Activated CD4-positive, alpha-beta T cell treated with anti-CD3 and anti-CD28 coated beads, Interleukin-2, amount 10 ng/mL, durations not matched to agents 24 days and 14 days (primary cell): ENCODE data around the gene PCSK9. TPM values are rescaled to one million over a fixed set of nuclear protein-coding genes. Genes with fewer than 3 reads are reported as not detected.
"Not testable (repeated sequence)": the region's sequence is repeated elsewhere in the genome, so short reads cannot be mapped to it uniquely, and the experiment has no call there.

Experiments
- DNase-seq: peaks from one replicate; pipeline ENCODE4 v3.0.0; 2022
- H3K27ac Mint-ChIP-seq: one replicate; pipeline ENCODE4 v1.8.0; 2022; ENCODE audit warnings: mild to moderate bottlenecking, mixed read lengths
- H3K27me3 Mint-ChIP-seq: one replicate; pipeline ENCODE4 v1.8.0; 2022; ENCODE audit warnings: mixed read lengths
- H3K36me3 Mint-ChIP-seq: one replicate; pipeline ENCODE4 v1.8.0; 2022; ENCODE audit warnings: low read depth, mild to moderate bottlenecking, mixed read lengths
- H3K4me1 Mint-ChIP-seq: one replicate; pipeline ENCODE4 v1.8.0; 2021; ENCODE audit warnings: mixed read lengths
- H3K4me3 Mint-ChIP-seq: one replicate; pipeline ENCODE4 v1.8.0; 2022; ENCODE audit warnings: mild to moderate bottlenecking, moderate library complexity, mixed read lengths
- H3K9me3 Mint-ChIP-seq: one replicate; pipeline ENCODE4 v1.8.0; 2021; ENCODE audit warnings: mixed read lengths
- intact Hi-C: fragments of 100-400 bp; cut with micrococcal nuclease; formaldehyde crosslinking; loops from one replicate; pipeline ENCODE4 v1.15.1; 2023
- total RNA-seq: library from RNA; stranded (reverse); gene quantifications from 2 replicates; pipeline ENCODE4 v1.2.3, GENCODE V29; 2022

PCSK9 gene
- total RNA-seq, 1 donor from 2014 or later, result not detected

- H3K27ac Mint-ChIP-seq, result no peak overlapping the region
- no peaks in the 10 kb centered on the region for H3K9me3 Mint-ChIP-seq
- H3K36me3 Mint-ChIP-seq, result peaks cover 60% of the 10 kb centered on the region
Observed at GRCh38 chr1:55079651-55080050, 40.3 kb downstream of the PCSK9 start.

GRCh38 chr1:55081188-55081904, 42.0 kb downstream of the PCSK9 start:
- Mint-ChIP-seq H3K9me3 (no peaks in the 10 kb centered on the region), H3K36me3 (peaks cover 59% of the 10 kb centered on the region), H3K4me1 (no peaks in the 10 kb centered on the region), H3K27me3 (no peaks in the 10 kb centered on the region), H3K27ac (no peak overlapping the region), H3K4me3 (no peak overlapping the region)
- DNase-seq, result no peak
- intact Hi-C loops, result no loop called here

More at GRCh38 chr1:55079651-55080050, 40.3 kb downstream of the PCSK9 start:
- no peak for DNase-seq
- H3K4me1 Mint-ChIP-seq, result no peaks in the 10 kb centered on the region
- intact Hi-C loops, result no loop called here
- no peak overlapping the region for H3K4me3 Mint-ChIP-seq
- no peaks in the 10 kb centered on the region for H3K27me3 Mint-ChIP-seq

- Mint-ChIP-seq H3K9me3 (no peaks in the 10 kb centered on the region), H3K27me3 (no peaks in the 10 kb centered on the region), H3K4me3 (no peak overlapping the region), H3K4me1 (no peaks in the 10 kb centered on the region), H3K27ac (no peak overlapping the region), H3K36me3 (peaks cover 55% of the 10 kb centered on the region)
- DNase-seq, result no peak
- intact Hi-C loops, result no loop called here
Observed at GRCh38 chr1:55081905-55082296, 42.6 kb downstream of the PCSK9 start.

GRCh38 chr1:55084257-55084656, 44.9 kb downstream of the PCSK9 start:
- Mint-ChIP-seq H3K27me3 (no peaks in the 10 kb centered on the region), H3K36me3 (peaks cover 62% of the 10 kb centered on the region), H3K9me3 (no peaks in the 10 kb centered on the region), H3K27ac (no peak overlapping the region), H3K4me3 (no peak overlapping the region), H3K4me1 (peaks cover 7% of the 10 kb centered on the region)
- intact Hi-C loops, result no loop called here
- no peak for DNase-seq

- H3K4me1 Mint-ChIP-seq, result peaks cover 7% of the 10 kb centered on the region
- intact Hi-C loops, result no loop called here
- no peaks in the 10 kb centered on the region for H3K9me3 Mint-ChIP-seq
- no peaks in the 10 kb centered on the region for H3K27me3 Mint-ChIP-seq
- no peak for DNase-seq
- no peak overlapping the region for H3K4me3 Mint-ChIP-seq
- peaks cover 70% of the 10 kb centered on the region for H3K36me3 Mint-ChIP-seq
- no peak overlapping the region for H3K27ac Mint-ChIP-seq
Observed at GRCh38 chr1:55087439-55087838, 48.1 kb downstream of the PCSK9 start.

- H3K36me3 Mint-ChIP-seq, result peaks cover 69% of the 10 kb centered on the region
- H3K27me3 Mint-ChIP-seq, result no peaks in the 10 kb centered on the region
- peak; percentile 51 for DNase-seq
- peaks cover 7% of the 10 kb centered on the region for H3K4me1 Mint-ChIP-seq
- no peak overlapping the region for H3K4me3 Mint-ChIP-seq
- H3K27ac Mint-ChIP-seq, result peak overlapping the region; percentile 25
- intact Hi-C loops, result no loop called here
- H3K9me3 Mint-ChIP-seq, result no peaks in the 10 kb centered on the region
Observed at GRCh38 chr1:55088413-55088812, 49.1 kb downstream of the PCSK9 start.

- no peak for DNase-seq
- Mint-ChIP-seq H3K27ac (no peak overlapping the region), H3K4me3 (no peak overlapping the region), H3K36me3 (peaks cover 69% of the 10 kb centered on the region), H3K27me3 (no peaks in the 10 kb centered on the region), H3K9me3 (no peaks in the 10 kb centered on the region), H3K4me1 (peaks cover 7% of the 10 kb centered on the region)
- intact Hi-C loops, result no loop called here
Observed at GRCh38 chr1:55089683-55090082, 50.3 kb downstream of the PCSK9 start.

- Mint-ChIP-seq H3K36me3 (peaks cover 75% of the 10 kb centered on the region), H3K27ac (no peak overlapping the region), H3K4me3 (no peak overlapping the region), H3K4me1 (peaks cover 9% of the 10 kb centered on the region), H3K9me3 (no peaks in the 10 kb centered on the region), H3K27me3 (no peaks in the 10 kb centered on the region)
- DNase-seq, result no peak
- intact Hi-C loops, result no loop called here
Observed at GRCh38 chr1:55092475-55092874, 53.1 kb downstream of the PCSK9 start.

GRCh38 chr1:55095095-55095494, 55.7 kb downstream of the PCSK9 start:
- Mint-ChIP-seq H3K36me3 (peaks cover 71% of the 10 kb centered on the region), H3K27ac (no peak overlapping the region), H3K4me3 (no peak overlapping the region), H3K4me1 (peaks cover 2% of the 10 kb centered on the region), H3K27me3 (no peaks in the 10 kb centered on the region), H3K9me3 (no peaks in the 10 kb centered on the region)
- no peak for DNase-seq
- intact Hi-C loops, result no loop called here

GRCh38 chr1:55103891-55104290, 64.5 kb downstream of the PCSK9 start:
- Mint-ChIP-seq H3K9me3 (no peaks in the 10 kb centered on the region), H3K36me3 (peaks cover 60% of the 10 kb centered on the region), H3K4me1 (no peaks in the 10 kb centered on the region), H3K27me3 (no peaks in the 10 kb centered on the region), H3K4me3 (no peak overlapping the region), H3K27ac (no peak overlapping the region)
- DNase-seq, result no peak
- intact Hi-C loops, result no loop called here

GRCh38 chr1:55107101-55107500, 67.8 kb downstream of the PCSK9 start:
- intact Hi-C loops, result no loop called here
- Mint-ChIP-seq H3K4me1 (no peaks in the 10 kb centered on the region), H3K36me3 (peaks cover 55% of the 10 kb centered on the region), H3K27ac (no peak overlapping the region), H3K27me3 (no peaks in the 10 kb centered on the region), H3K4me3 (no peak overlapping the region), H3K9me3 (peaks cover under 1% of the 10 kb centered on the region)
- no peak for DNase-seq

GRCh38 chr1:55109005-55109404, 69.7 kb downstream of the PCSK9 start:
- intact Hi-C loops, result not testable (repeated sequence)

More at GRCh38 chr1:55109005-55109404, 69.7 kb downstream of the PCSK9 start:
- Mint-ChIP-seq H3K9me3 (peaks cover 17% of the 10 kb centered on the region), H3K36me3 (peaks cover 61% of the 10 kb centered on the region)
- not testable (repeated sequence) for H3K27me3 Mint-ChIP-seq, H3K4me1 Mint-ChIP-seq, H3K4me3 Mint-ChIP-seq, DNase-seq, H3K27ac Mint-ChIP-seq
